SK-N-SH treated with all-trans-retinoic acid at 6 μM for 48 hours (cell line): Measurements from ENCODE around the gene PLEKHA8.

Experiments used
- ARNTL ChIP-seq: fragments of 450-650 bp; formaldehyde crosslinking; IDR thresholded peaks from 2 replicates; pipeline ENCODE4 v1.5.0; 2020; ENCODE audit warnings: low read depth, mild to moderate bottlenecking, moderate library complexity, borderline replicate concordance
- BACH2 ChIP-seq: fragments of 250-450 bp; sonication (Bioruptor Pico); IDR thresholded peaks from 2 replicates; pipeline ENCODE4 v1.9.0; 2021; ENCODE audit warnings: mild to moderate bottlenecking, borderline replicate concordance
- CREB5 ChIP-seq: fragments of 250-450 bp; sonication (Bioruptor Pico); IDR thresholded peaks from 2 replicates; pipeline ENCODE4 v1.5.1; 2020; ENCODE audit warnings: low read depth, mild to moderate bottlenecking, moderate library complexity
- CSDC2 ChIP-seq: fragments of 250-450 bp; sonication (Bioruptor Pico); IDR thresholded peaks from 2 replicates; pipeline ENCODE4 v1.5.0; 2020; ENCODE audit warnings: mild to moderate bottlenecking, moderate library complexity
- ISL1 ChIP-seq: fragments of 250-450 bp; sonication (Bioruptor Pico); IDR thresholded peaks from 2 replicates; pipeline ENCODE4 v2.1.2; 2022; ENCODE audit warnings: mild to moderate bottlenecking, moderate library complexity
- PATZ1 ChIP-seq: fragments of 250-450 bp; sonication (Bioruptor Pico); IDR thresholded peaks from 2 replicates; pipeline ENCODE4 v1.8.0; 2020; ENCODE audit warnings: mild to moderate bottlenecking, moderate library complexity, borderline replicate concordance
- POU6F1 ChIP-seq: fragments of 250-450 bp; sonication (Bioruptor Pico); IDR thresholded peaks from 2 replicates; pipeline ENCODE4 v1.8.0; 2021; ENCODE audit warnings: low read depth, mild to moderate bottlenecking, moderate library complexity, borderline replicate concordance
- SNAI2 ChIP-seq: fragments of 250-450 bp; sonication (Bioruptor Pico); IDR thresholded peaks from 2 replicates; pipeline ENCODE4 v1.5.0; 2020; ENCODE audit warnings: mild to moderate bottlenecking, moderate library complexity
- TOX ChIP-seq: fragments of 250-450 bp; sonication (Bioruptor Pico); IDR thresholded peaks from 2 replicates; pipeline ENCODE4 v1.8.0; 2021; ENCODE audit warnings: mild to moderate bottlenecking, moderate library complexity, borderline replicate concordance
- TSHZ2 ChIP-seq: fragments of 250-450 bp; sonication (Bioruptor Pico); IDR thresholded peaks from 2 replicates; pipeline ENCODE4 v1.5.0; 2020; ENCODE audit warnings: mild to moderate bottlenecking, moderate library complexity

- TF ChIP-seq ARNTL (CRISPR knock-in tag), result no peak
- TF ChIP-seq ISL1 (CRISPR knock-in tag), result no peak
- no peak for TF ChIP-seq CSDC2 (CRISPR knock-in tag)
- TF ChIP-seq TOX (CRISPR knock-in tag), result no peak
- TF ChIP-seq CREB5 (CRISPR knock-in tag), result no peak
- TF ChIP-seq BACH2, result no peak
- TF ChIP-seq TSHZ2 (CRISPR knock-in tag), result no peak
- TF ChIP-seq SNAI2 (CRISPR knock-in tag), result no peak
- TF ChIP-seq PATZ1 (CRISPR knock-in tag), result no peak
- TF ChIP-seq POU6F1 (CRISPR knock-in tag), result no peak
Observed at GRCh38 chr7:30136743-30137485, 108.7 kb downstream of the PLEKHA8 start.
